ENCODE measurements around the gene A4GALT. TPM values are rescaled to one million over a fixed set of nuclear protein-coding genes. Genes with fewer than 3 reads are reported as not detected.

Gene A4GALT
- total RNA-seq, 1 experiment from 2014 or later, result 3.4 TPM

DNA sequence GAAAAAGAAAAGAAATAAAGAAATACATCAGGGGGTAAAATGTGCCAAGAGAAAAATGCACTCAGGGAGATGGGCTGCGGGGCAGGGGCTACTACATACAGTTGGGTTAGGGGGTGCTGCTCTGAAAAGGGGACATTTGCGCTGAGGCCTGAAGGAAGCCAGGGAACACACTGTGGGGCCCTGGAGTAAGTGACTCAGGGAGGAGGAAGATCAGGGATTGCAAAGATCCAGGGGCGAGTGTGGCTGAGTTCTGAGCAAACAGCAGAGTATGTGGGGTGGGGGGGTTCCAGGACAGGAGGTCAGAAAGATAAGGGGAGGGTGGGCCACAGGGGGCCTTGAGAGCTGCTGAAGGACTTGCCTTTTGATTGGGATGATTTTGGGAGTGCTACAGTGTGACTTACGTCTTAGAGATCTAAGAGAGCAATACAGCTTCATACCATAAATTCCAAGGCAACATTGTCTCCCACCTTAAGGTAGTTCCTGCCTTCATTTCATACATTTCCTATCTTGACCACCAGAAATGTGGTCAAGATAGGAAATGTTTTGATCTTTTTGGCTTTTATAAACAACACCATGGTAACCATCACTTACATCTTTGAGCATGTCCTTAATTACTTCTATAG lies 5.8 kb downstream of the A4GALT start:
- no peak overlapping the region for H3K4me3 Mint-ChIP-seq
- no peak overlapping the region for H2BK120ac ChIP-seq (ENCODE audit: low read depth, low read length, poor library complexity, severe bottlenecking)
- no peak overlapping the region for H3K14ac ChIP-seq (ENCODE audit: insufficient read depth, low read length)
- no peak for DNase-seq
- H3K4ac ChIP-seq (ENCODE audit: low read depth, low read length), result no peak overlapping the region
- no peaks in the 10 kb centered on the region for H3K9me3 ChIP-seq (ENCODE audit: control insufficient read depth, low read depth, low read length)
- H3K36me3 Mint-ChIP-seq (ENCODE audit: insufficient read depth in 1 of 3, low read depth in 3 of 3), result peaks cover 0 to 8% (median 0%) of the 10 kb centered on the region in 3 experiments; a peak in 3 of 7 replicates
- TF ChIP-seq, protein P1, sequence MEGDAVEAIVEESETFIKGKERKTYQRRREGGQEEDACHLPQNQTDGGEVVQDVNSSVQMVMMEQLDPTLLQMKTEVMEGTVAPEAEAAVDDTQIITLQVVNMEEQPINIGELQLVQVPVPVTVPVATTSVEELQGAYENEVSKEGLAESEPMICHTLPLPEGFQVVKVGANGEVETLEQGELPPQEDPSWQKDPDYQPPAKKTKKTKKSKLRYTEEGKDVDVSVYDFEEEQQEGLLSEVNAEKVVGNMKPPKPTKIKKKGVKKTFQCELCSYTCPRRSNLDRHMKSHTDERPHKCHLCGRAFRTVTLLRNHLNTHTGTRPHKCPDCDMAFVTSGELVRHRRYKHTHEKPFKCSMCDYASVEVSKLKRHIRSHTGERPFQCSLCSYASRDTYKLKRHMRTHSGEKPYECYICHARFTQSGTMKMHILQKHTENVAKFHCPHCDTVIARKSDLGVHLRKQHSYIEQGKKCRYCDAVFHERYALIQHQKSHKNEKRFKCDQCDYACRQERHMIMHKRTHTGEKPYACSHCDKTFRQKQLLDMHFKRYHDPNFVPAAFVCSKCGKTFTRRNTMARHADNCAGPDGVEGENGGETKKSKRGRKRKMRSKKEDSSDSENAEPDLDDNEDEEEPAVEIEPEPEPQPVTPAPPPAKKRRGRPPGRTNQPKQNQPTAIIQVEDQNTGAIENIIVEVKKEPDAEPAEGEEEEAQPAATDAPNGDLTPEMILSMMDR (conservative IDR thresholded peaks at IDR 0.05), result no peak
- H3K27me3 Mint-ChIP-seq (ENCODE audit: low read depth), result peaks cover 26% of the 10 kb centered on the region
- no peak overlapping the region for H4K91ac ChIP-seq (ENCODE audit: insufficient read length, low read depth, low read length)
- H3K18ac ChIP-seq (ENCODE audit: insufficient read length, low read depth, low read length), result no peak overlapping the region
- H3K23me2 ChIP-seq (ENCODE audit: insufficient read length, low read depth, low read length, poor library complexity, severe bottlenecking), result peaks cover 5% of the 10 kb centered on the region
- H2AK5ac ChIP-seq (ENCODE audit: insufficient read length, low read length), result no peak overlapping the region
- H3K79me2 ChIP-seq (ENCODE audit: insufficient read depth, low read length), result no peaks in the 10 kb centered on the region
- no peaks in the 10 kb centered on the region; the same call in 1 of the 2 replicates for H3K27me3 ChIP-seq (ENCODE audit: insufficient read depth, low read length)
- H3K56ac ChIP-seq (ENCODE audit: insufficient read length, low read depth, low read length), result no peak overlapping the region
- H2BK5ac ChIP-seq (ENCODE audit: insufficient read length, low read length), result no peak overlapping the region
- no peak overlapping the region for H3K4me2 ChIP-seq (ENCODE audit: insufficient read depth, insufficient read length, low read length)
- no CpG with 5 or more reads among the region's 4 CpGs for WGBS (ENCODE audit: extremely low coverage, insufficient read length, low lambda C conversion rate)
- no peak overlapping the region for H2AFZ ChIP-seq (ENCODE audit: low read length)
- H3K4me1 ChIP-seq (ENCODE audit: insufficient read depth, low read length), result peaks cover 8% of the 10 kb centered on the region; the same call in 1 of the 2 replicates
- no peak overlapping the region for H3T11ph ChIP-seq (ENCODE audit: low read length)
- H2BK20ac ChIP-seq (ENCODE audit: low read depth, low read length, poor library complexity, severe bottlenecking), result no peak overlapping the region
- H4K20me1 ChIP-seq (ENCODE audit: control insufficient read depth, insufficient read depth, insufficient read length), result no peaks in the 10 kb centered on the region
- no peak overlapping the region for H2BK15ac ChIP-seq (ENCODE audit: low read depth, low read length)
- no peak overlapping the region for H2BK12ac ChIP-seq (ENCODE audit: insufficient read length, low read depth, low read length)
- no peak overlapping the region for H4K8ac ChIP-seq (replicated peaks; ENCODE audit: insufficient read length, low read depth, low read length)
- no peak overlapping the region for H4K5ac ChIP-seq (ENCODE audit: insufficient read length, low read depth, low read length)
- no peak overlapping the region for H3K27ac ChIP-seq (ENCODE audit: insufficient read length, low read depth, low read length)
- peaks cover 4 to 6% of the 10 kb centered on the region in 2 experiments; a peak in 4 of 5 replicates for H3K9me3 Mint-ChIP-seq
- peaks cover 23 to 34% of the 10 kb centered on the region in 2 experiments for H3K4me1 Mint-ChIP-seq
- no peaks in the 10 kb centered on the region for H3K79me1 ChIP-seq (ENCODE audit: insufficient read depth, low read depth, low read length, poor library complexity, severe bottlenecking)
- H3K9ac ChIP-seq (ENCODE audit: extremely low read depth, insufficient read length, low read length), result no peak overlapping the region
- peak overlapping the region in 1 of 3 experiments; percentile 18; a peak in 1 of 7 replicates for H3K27ac Mint-ChIP-seq
- H3K23ac ChIP-seq (ENCODE audit: insufficient read length, low read depth, low read length), result no peak overlapping the region
